Stimulated activated CD8-positive, alpha-beta memory T cell treated with anti-CD3 and anti-CD28 coated beads, Interleukin-12 subunit alpha, Interleukin-12 subunit beta, amount 100 ng/mL, for 1 hour (primary cell): Measurements from ENCODE around the gene PRSS12.

ENCODE experiments used
- DNase-seq: peaks from one replicate; pipeline ENCODE4 v3.0.0-alpha.2; 2020; ENCODE audit warnings: low read depth

The PRSS12 gene

GRCh38 chr4:118357601-118358000, 4.8 kb upstream of the PRSS12 start:
- no peak for DNase-seq

GRCh38 chr4:118356731-118357130, 3.9 kb upstream of the PRSS12 start:
- no peak for DNase-seq

GRCh38 chr4:118356111-118356510, 3.3 kb upstream of the PRSS12 start:
- no peak for DNase-seq

- DNase-seq, result no peak
Observed at GRCh38 chr4:118354913-118355312, 2.1 kb upstream of the PRSS12 start.

- no peak for DNase-seq
Observed at GRCh38 chr4:118353534-118354030, 779 bp upstream of the PRSS12 start.

GRCh38 chr4:118351851-118352827, 664 bp downstream of the PRSS12 start:
- no peak for DNase-seq

- DNase-seq, result no peak
Observed at GRCh38 chr4:118350961-118351360, 1.8 kb downstream of the PRSS12 start.

GRCh38 chr4:118348886-118349285, 3.9 kb downstream of the PRSS12 start:
- no peak for DNase-seq

- DNase-seq, result no peak
Observed at GRCh38 chr4:118346495-118346894, 6.3 kb downstream of the PRSS12 start.

GRCh38 chr4:118345813-118346212, 7.0 kb downstream of the PRSS12 start:
- DNase-seq, result no peak

GRCh38 chr4:118344801-118345200, 8.0 kb downstream of the PRSS12 start:
- no peak for DNase-seq

GRCh38 chr4:118343501-118343900, 9.3 kb downstream of the PRSS12 start:
- no peak for DNase-seq

GRCh38 chr4:118340109-118340508, 12.7 kb downstream of the PRSS12 start:
- no peak for DNase-seq

- no peak for DNase-seq
Observed at GRCh38 chr4:118338981-118339765, 13.6 kb downstream of the PRSS12 start.

GRCh38 chr4:118338518-118338917, 14.3 kb downstream of the PRSS12 start:
- no peak for DNase-seq

- no peak for DNase-seq
Observed at GRCh38 chr4:118337954-118338353, 14.8 kb downstream of the PRSS12 start.

GRCh38 chr4:118335774-118336173, 17.0 kb downstream of the PRSS12 start:
- no peak for DNase-seq

GRCh38 chr4:118335324-118335723, 17.5 kb downstream of the PRSS12 start:
- no peak for DNase-seq

- no peak for DNase-seq
Observed at GRCh38 chr4:118331352-118331751, 21.5 kb downstream of the PRSS12 start.

GRCh38 chr4:118329849-118330248, 23.0 kb downstream of the PRSS12 start:
- DNase-seq, result no peak

- DNase-seq, result no peak
Observed at GRCh38 chr4:118327554-118328241, 25.1 kb downstream of the PRSS12 start.

- no peak for DNase-seq
Observed at GRCh38 chr4:118326585-118326984, 26.2 kb downstream of the PRSS12 start.
